ENCODE measurements around the gene ETV2.
"Not testable (repeated sequence)": the region's sequence is repeated elsewhere in the genome, so short reads cannot be mapped to it uniquely, and the experiment has no call there.

- not testable (repeated sequence) for TF ChIP-seq BACH2 (CRISPR knock-in tag; IDR thresholded peaks at IDR 0.05; ENCODE audit: borderline replicate concordance); POU6F1 (CRISPR knock-in tag; IDR thresholded peaks at IDR 0.05; ENCODE audit: borderline replicate concordance, low read depth); ZC3H10 (CRISPR knock-in tag; IDR thresholded peaks at IDR 0.05); CREB5 (CRISPR knock-in tag; IDR thresholded peaks at IDR 0.05; ENCODE audit: low read depth); ESRRG (CRISPR knock-in tag; IDR thresholded peaks at IDR 0.05); ARNTL (CRISPR knock-in tag; IDR thresholded peaks at IDR 0.05; ENCODE audit: borderline replicate concordance, low read depth); ZFP3 (CRISPR knock-in tag; IDR thresholded peaks at IDR 0.05); TSHZ2 (CRISPR knock-in tag; IDR thresholded peaks at IDR 0.05); ZNF565 (CRISPR knock-in tag; conservative IDR thresholded peaks at IDR 0.05; ENCODE audit: low read depth); ZFP30 (CRISPR knock-in tag; IDR thresholded peaks at IDR 0.05); OSR1 (CRISPR knock-in tag; IDR thresholded peaks at IDR 0.05); PATZ1 (CRISPR knock-in tag; IDR thresholded peaks at IDR 0.05; ENCODE audit: borderline replicate concordance)
These were observed 34.4 kb upstream of the ETV2 start for GRCh38 chr19:35607170-35607569.
